H1 (cell line): ENCODE data around the gene PPID. TPM values are rescaled to one million over a fixed set of nuclear protein-coding genes. Genes with fewer than 3 reads are reported as not detected.

Experiments used
- CTCF ChIA-PET: fragments of 300-600 bp; sonication (Branson Sonifier 250); formaldehyde crosslinking; loops from one replicate; lab custom pipeline; 2021; ENCODE audit not compliant: partially characterized antibody; lab: Charles Lee
- POLR2A ChIA-PET: fragments of 300-600 bp; sonication (Branson Sonifier 250); formaldehyde crosslinking; loops from one replicate; lab custom pipeline; 2021; ENCODE audit warnings: inconsistent platforms; ENCODE audit not compliant: partially characterized antibody; lab: Charles Lee
- DNase-seq, 2 experiments: peaks; one replicate each; pipeline versions ENCODE4 v3.0.0 to v3.0.0-alpha.2; 2010 to 2022; ENCODE audit warnings: low spot score in 2 of 2, low read depth in 1 of 2, mixed read lengths in 1 of 2
- FAIRE-seq: peaks from 2 replicates; lab custom pipeline; 2011; peaks lifted over from hg19 to GRCh38; lab: Jason Lieb, UNC
- H2AFZ ChIP-seq: 2 replicates; pipeline ENCODE4 v1.8.1; 2012; ENCODE audit warnings: low read length, inconsistent platforms
- H2AK5ac ChIP-seq: 2 replicates; pipeline ENCODE4 v1.6.1; 2013; ENCODE audit warnings: low read depth, low read length
- H2BK120ac ChIP-seq: replicated peaks from 2 replicates; pipeline ENCODE3; 2013; ENCODE audit warnings: low read depth, low read length, inconsistent platforms
- H2BK12ac ChIP-seq: 2 replicates; pipeline ENCODE4 v1.6.1; 2013; ENCODE audit warnings: low read depth, low read length
- H2BK15ac ChIP-seq: 2 replicates; pipeline ENCODE4 v1.6.1; 2013; ENCODE audit warnings: low read length
- H2BK20ac ChIP-seq: 2 replicates; pipeline ENCODE4 v1.6.1; 2013; ENCODE audit warnings: low read length
- H2BK5ac ChIP-seq: 2 replicates; pipeline ENCODE4 v1.6.1; 2013; ENCODE audit warnings: low read depth, low read length
- H3K14ac ChIP-seq: 2 replicates; pipeline ENCODE4 v1.6.1; 2013; ENCODE audit warnings: inconsistent platforms; ENCODE audit not compliant: insufficient read length
- H3K18ac ChIP-seq: 2 replicates; pipeline ENCODE4 v1.6.1; 2013; ENCODE audit warnings: low read length; ENCODE audit errors: extremely low read depth
- H3K23ac ChIP-seq: 2 replicates; pipeline ENCODE4 v1.6.1; 2013; ENCODE audit warnings: inconsistent platforms; ENCODE audit not compliant: insufficient read length
- H3K23me2 ChIP-seq: 2 replicates; pipeline ENCODE4 v1.6.1; 2013; ENCODE audit warnings: low read depth, low read length
- H3K27ac ChIP-seq: 2 replicates; pipeline ENCODE4 v1.6.1; 2011; ENCODE audit warnings: low read depth, low read length, inconsistent platforms
- H3K27me3 ChIP-seq, 4 experiments: replicated peaks in 1 of 4; 1 replicate in 1 of 4; 2 replicates in 3 of 4; pipeline versions ENCODE4 v1.6.1 to v1.8.1; 2011 to 2013; ENCODE audit warnings: low read length in 3 of 4, mild to moderate bottlenecking in 3 of 4, inconsistent platforms in 2 of 4, mixed read lengths in 2 of 4, moderate library complexity in 1 of 4; ENCODE audit not compliant: control insufficient read depth in 3 of 4, insufficient read depth in 3 of 4; ENCODE audit errors: extremely low read depth in 1 of 4
- H3K36me3 ChIP-seq, 4 experiments: 2 replicates each; pipeline versions ENCODE4 v1.6.1 to v1.8.1; 2011 to 2013; ENCODE audit warnings: mild to moderate bottlenecking in 4 of 4, low read length in 3 of 4, moderate library complexity in 2 of 4, control low read depth in 1 of 4, inconsistent platforms in 1 of 4; ENCODE audit not compliant: insufficient read depth in 4 of 4, control insufficient read depth in 2 of 4
- H3K4ac ChIP-seq: replicated peaks from 2 replicates; pipeline ENCODE3; 2013; ENCODE audit warnings: low read length, low read depth, mixed read lengths, inconsistent platforms; ENCODE audit not compliant: insufficient read length
- H3K4me1 ChIP-seq, 4 experiments: replicated peaks in 1 of 4; 1 replicate in 1 of 4; 2 replicates in 3 of 4; pipeline versions ENCODE4 v1.6.1 to v1.8.1; 2011 to 2013; ENCODE audit warnings: low read length in 3 of 4, inconsistent platforms in 2 of 4, mixed read lengths in 1 of 4; ENCODE audit not compliant: insufficient read depth in 4 of 4, control insufficient read depth in 3 of 4
- H3K4me2 ChIP-seq, 2 experiments: 2 replicates each; pipeline versions ENCODE4 v1.6.1 to v1.8.1; 2011 to 2013; ENCODE audit warnings: low read depth in 2 of 2, low read length in 2 of 2, control low read depth in 1 of 2, inconsistent platforms in 1 of 2, mild to moderate bottlenecking in 1 of 2; ENCODE audit not compliant: insufficient read depth in 1 of 2
- H3K4me3 ChIP-seq, 4 experiments: fragments of 200-600, 300-600 bp in 1 of 4; sonication (generic), shearing (Covaris generic), sonication (Bioruptor Twin) in 1 of 4; 2 replicates each; pipeline versions ENCODE4 v1.5.1 to v1.8.1; 2011 to 2016; ENCODE audit warnings: low read length in 4 of 4, low read depth in 3 of 4, control low read depth in 2 of 4, inconsistent platforms in 2 of 4, mild to moderate bottlenecking in 2 of 4, mixed read lengths in 1 of 4, moderate library complexity in 1 of 4; ENCODE audit not compliant: insufficient read depth in 2 of 4; ENCODE audit errors: extremely low read depth in 1 of 4
- H3K56ac ChIP-seq: replicated peaks from 2 replicates; pipeline ENCODE3; 2013; ENCODE audit warnings: low read depth, mild to moderate bottlenecking, mixed read lengths, low read length, inconsistent platforms; ENCODE audit not compliant: insufficient read length
- H3K79me1 ChIP-seq: 2 replicates; pipeline ENCODE4 v1.6.1; 2013; ENCODE audit warnings: low read depth, low read length, control low read depth
- H3K79me2 ChIP-seq, 2 experiments: 2 replicates each; pipeline versions ENCODE4 v1.6.1 to v1.8.1; 2012 to 2013; ENCODE audit warnings: low read length in 2 of 2, mild to moderate bottlenecking in 2 of 2, inconsistent platforms in 1 of 2; ENCODE audit not compliant: insufficient read depth in 2 of 2, control insufficient read depth in 1 of 2
- H3K9ac ChIP-seq, 4 experiments: replicated peaks in 1 of 4; 1 replicate in 1 of 4; 2 replicates in 3 of 4; pipeline versions ENCODE4 v1.6.1 to v1.8.1; 2011 to 2013; ENCODE audit warnings: low read depth in 3 of 4, low read length in 3 of 4, control low read depth in 2 of 4, mild to moderate bottlenecking in 2 of 4, moderate library complexity in 2 of 4, inconsistent platforms in 1 of 4; ENCODE audit errors: extremely low read depth in 1 of 4
- H3K9me3 ChIP-seq, 2 experiments: 2 replicates each; pipeline versions ENCODE4 v1.6.1 to v1.8.1; 2012 to 2013; ENCODE audit warnings: mild to moderate bottlenecking in 2 of 2, moderate library complexity in 2 of 2, control low read depth in 1 of 2, inconsistent platforms in 1 of 2, low read depth in 1 of 2, low read length in 1 of 2, mixed read lengths in 1 of 2; ENCODE audit not compliant: insufficient read depth in 2 of 2
- H4K20me1 ChIP-seq, 2 experiments: replicated peaks in 1 of 2; 2 replicates each; pipeline versions ENCODE3 to v1.8.1; 2011 to 2013; ENCODE audit warnings: inconsistent platforms in 2 of 2, low read length in 2 of 2, mild to moderate bottlenecking in 1 of 2; ENCODE audit not compliant: insufficient read depth in 2 of 2, control insufficient read depth in 1 of 2
- H4K5ac ChIP-seq: 2 replicates; pipeline ENCODE4 v1.6.1; 2013; ENCODE audit warnings: low read length, low read depth, mixed read lengths, inconsistent platforms; ENCODE audit not compliant: insufficient read length
- H4K8ac ChIP-seq: 2 replicates; pipeline ENCODE4 v1.8.0; 2013; ENCODE audit warnings: mild to moderate bottlenecking, moderate library complexity, low read length, inconsistent platforms; ENCODE audit not compliant: insufficient read depth; ENCODE audit errors: extremely low read depth
- H4K91ac ChIP-seq: replicated peaks from 2 replicates; pipeline ENCODE3; 2013; ENCODE audit warnings: low read length, mixed read lengths, inconsistent platforms; ENCODE audit not compliant: insufficient read length
- BRCA1 ChIP-seq: IDR thresholded peaks from 2 replicates; pipeline ENCODE4 v1.6.1; 2012; ENCODE audit warnings: low read depth, low read length, improper control_type of control experiment
- CHD2 ChIP-seq: IDR thresholded peaks from 2 replicates; pipeline ENCODE4 v1.6.1; 2012; ENCODE audit warnings: low read length, improper control_type of control experiment
- EP300 ChIP-seq, 2 experiments: IDR thresholded peaks; 1 replicate in 1 of 2; 2 replicates in 1 of 2; pipeline ENCODE4 v1.6.1; 2011 to 2012; ENCODE audit warnings: low read depth in 2 of 2, low read length in 2 of 2, mild to moderate bottlenecking in 2 of 2, borderline replicate concordance in 1 of 2, inconsistent platforms in 1 of 2, moderate library complexity in 1 of 2
- POU5F1 ChIP-seq: IDR thresholded peaks from 2 replicates; pipeline ENCODE4 v1.6.1; 2011; ENCODE audit warnings: low read depth, mild to moderate bottlenecking, low read length, moderate library complexity
- RBBP5 ChIP-seq: IDR thresholded peaks from 2 replicates; pipeline ENCODE4 v1.7.1; 2012; ENCODE audit warnings: low read depth, mild to moderate bottlenecking, inconsistent platforms, low read length, moderate library complexity, borderline replicate concordance
- SAP30 ChIP-seq: fragments of 300-600 bp; sonication (generic); IDR thresholded peaks from 2 replicates; pipeline ENCODE4 v1.7.1; 2012; ENCODE audit warnings: low read length, moderate library complexity, mild to moderate bottlenecking, inconsistent platforms; ENCODE audit not compliant: insufficient read depth, insufficient replicate concordance
- WGBS, 2 experiments: shearing (Covaris generic) in 1 of 2; methylation state at CpG; one replicate each; pipeline versions ENCODE4 v1.1.6 to v1.1.7; 2013 to 2015; ENCODE audit warnings: low lambda C conversion rate in 2 of 2, mixed read lengths in 2 of 2, inconsistent platforms in 1 of 2, low coverage in 1 of 2, missing lambda C conversion rate in 1 of 2; ENCODE audit not compliant: insufficient replicate concordance in 2 of 2, insufficient coverage in 1 of 2, insufficient read length in 1 of 2; ENCODE audit errors: extremely low coverage in 1 of 2, missing lambda C conversion rate in 1 of 2; 5-methylcytosine and 5-hydroxymethylcytosine counted together
- polyA plus RNA-seq, 7 experiments: library from polyadenylated mRNA; depleted of rRNA in 3 of 7; stranded (reverse) in 5 of 7; unstranded in 2 of 7; fragments of >200 nt in 5 of 7; fragments of 200-250 nt in 2 of 7; gene quantifications; 1 replicate in 5 of 7; 2 replicates in 1 of 7; 4 replicates in 1 of 7; pipeline versions ENCODE4 v1.2.1 to v1.2.3, GENCODE V29; 2011 to 2013; ENCODE audit warnings: missing spikeins in 2 of 7, mixed read lengths in 2 of 7
- total RNA-seq: library from RNA; stranded (reverse); fragmentation: NEBNext Ultra II Directional; extraction: Animal tissue kit (Norgen Biotek cat#: 25700); gene quantifications from 2 replicates; pipeline ENCODE4 v1.2.1, GENCODE V29; 2021

PPID gene
- total and polyA plus RNA-seq, 2 of the 8 experiments (the other 6 are each of a cell fraction or from before 2014, with no cell fraction given) = 20.2 to 53.2 TPM

DNA sequence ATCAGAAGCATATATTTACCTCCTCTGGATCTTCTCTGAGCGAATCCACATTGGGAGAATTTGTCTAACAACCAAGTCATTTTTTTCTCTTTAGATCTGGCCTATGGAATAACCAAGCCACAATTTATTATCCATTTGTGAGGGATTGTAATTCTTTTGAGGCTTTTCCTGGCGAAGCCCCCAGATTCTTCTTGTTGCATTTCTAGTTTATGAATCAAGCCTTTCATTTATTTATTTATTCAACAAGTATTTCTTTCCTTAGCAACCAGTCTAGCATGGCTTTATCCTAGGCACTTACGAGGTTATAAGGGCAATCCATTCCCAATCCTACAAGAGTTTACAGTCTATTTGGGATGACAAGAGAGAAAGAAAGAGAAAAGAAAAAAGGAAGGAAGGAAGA, 27.2 kb upstream of the PPID start:
- Histone ChIP-seq H3K56ac (no peak overlapping the region), H2BK5ac (no peak overlapping the region), H3K4me2 (no peak overlapping the region), H2BK120ac (no peak overlapping the region), H3K79me2 (no peaks in the 10 kb centered on the region), H2AK5ac (no peak overlapping the region), H3K27ac (no peak overlapping the region), H3K9ac (no peak overlapping the region), H4K20me1 (no peaks in the 10 kb centered on the region), H3K4me1 (no peaks in the 10 kb centered on the region), H3K23ac (no peak overlapping the region), H2BK20ac (no peak overlapping the region), H3K27me3 (no peaks in the 10 kb centered on the region), H3K9me3 (peaks cover 0 to 13% of the 10 kb centered on the region in 2 experiments; a peak in 3 of 4 replicates), H4K91ac (no peak overlapping the region), H3K4me3 (no peak overlapping the region), H2AFZ (no peak overlapping the region), H3K36me3 (peaks cover 0 to 3% (median 0%) of the 10 kb centered on the region in 4 experiments; a peak in 1 of 8 replicates), H3K14ac (no peak overlapping the region), H4K5ac (no peak overlapping the region), H3K4ac (no peak overlapping the region), H3K23me2 (no peaks in the 10 kb centered on the region), H2BK12ac (no peak overlapping the region), H3K18ac (no peak overlapping the region)
- no peak for FAIRE-seq
- 84% methylated on average over 3 of the region's 3 CpGs; no CpG with 5 or more reads in 1 of the 2 experiments for WGBS, 2 experiments
- POLR2A ChIA-PET = no interaction called here
- no peak for DNase-seq
- TF ChIP-seq RBBP5 = no peak
- no peak for TF ChIP-seq BRCA1
- TF ChIP-seq EP300 (IDR thresholded peaks at IDR 0.05; ENCODE audit: borderline replicate concordance in 1 of 2, low read depth in 2 of 2, low read length in 2 of 2) = no peak
- no peak for TF ChIP-seq SAP30
- TF ChIP-seq CHD2 = no peak
- TF ChIP-seq POU5F1 = no peak
- TF ChIP-seq, all 59 proteins: peak for 0
- no peak overlapping the region for H2BK15ac ChIP-seq
- no peaks in the 10 kb centered on the region for H3K79me1 ChIP-seq
- CTCF ChIA-PET = no interaction called here
- H4K8ac ChIP-seq = no peak overlapping the region
